HG03442 (cell line): ENCODE results near the gene H2AZ2.
"Not testable (repeated sequence)": the region's sequence is repeated elsewhere in the genome, so short reads cannot be mapped to it uniquely, and the experiment has no call there.

Experiments
- ATAC-seq: cut with Tn5 transposase; IDR thresholded peaks from one replicate; pipeline ENCODE4 v1.9.1; 2021; ENCODE audit warnings: mild to moderate bottlenecking, moderate library complexity; ENCODE audit not compliant: unreplicated experiment

The H2AZ2 gene

GRCh38 chr7:44823255-44823781 is 24.6 kb downstream of the H2AZ2 start:
- no peak for ATAC-seq

GRCh38 chr7:44819292-44819691 is 28.6 kb downstream of the H2AZ2 start:
- ATAC-seq: no peak

GRCh38 chr7:44814919-44815318 is 33.0 kb downstream of the H2AZ2 start:
- no peak for ATAC-seq

- no peak for ATAC-seq
Measured at GRCh38 chr7:44811571-44811970, 36.3 kb downstream of the H2AZ2 start.

GRCh38 chr7:44811093-44811492 is 36.8 kb downstream of the H2AZ2 start:
- ATAC-seq: no peak

- ATAC-seq: no peak
Measured at GRCh38 chr7:44808914-44809393, 38.9 kb downstream of the H2AZ2 start.

GRCh38 chr7:44805950-44806349 is 41.9 kb downstream of the H2AZ2 start:
- no peak for ATAC-seq

GRCh38 chr7:44803828-44804519 is 43.9 kb downstream of the H2AZ2 start:
- not testable (repeated sequence) for ATAC-seq

GRCh38 chr7:44802418-44803025 is 45.4 kb downstream of the H2AZ2 start:
- ATAC-seq: no peak

- no peak for ATAC-seq
Measured at GRCh38 chr7:44801890-44802289, 46.0 kb downstream of the H2AZ2 start.

- ATAC-seq: no peak
Measured at GRCh38 chr7:44799939-44800338, 47.9 kb downstream of the H2AZ2 start.

- no peak for ATAC-seq
Measured at GRCh38 chr7:44798649-44799305, 49.1 kb downstream of the H2AZ2 start.

GRCh38 chr7:44797329-44798258 is 50.3 kb downstream of the H2AZ2 start:
- peak; percentile 40 for ATAC-seq

GRCh38 chr7:44796504-44797328 is 51.2 kb downstream of the H2AZ2 start, which contains the start of gene PPIA:
Gene PPIA, plus strand, starts transcription at chr7:44796681. Its CDS starts 44 bp downstream, at chr7:44796725.
- ATAC-seq: peak; percentile 88

- no peak for ATAC-seq
Measured at GRCh38 chr7:44796034-44796503, 51.8 kb downstream of the H2AZ2 start.

- ATAC-seq: no peak
Measured at GRCh38 chr7:44794331-44794730, 53.6 kb downstream of the H2AZ2 start.

GRCh38 chr7:44793919-44794318 is 54.0 kb downstream of the H2AZ2 start:
- no peak for ATAC-seq

GRCh38 chr7:44791278-44792219 is 56.3 kb downstream of the H2AZ2 start:
- no peak for ATAC-seq
